LNCaP clone FGC (cell line): Measurements from ENCODE around the gene GTSF1L.
A peak's percentile ranks its signal among the peaks of the same experiment; 100 is the strongest.

Experiments used
- DNase-seq: peaks from one replicate; pipeline ENCODE4 v3.0.0-alpha.2; 2011; ENCODE audit warnings: low read depth
- H3K4me3 ChIP-seq: 2 replicates; pipeline ENCODE4 v1.5.1; 2011; ENCODE audit warnings: mild to moderate bottlenecking, low read depth, low read length, control low read depth
- CTCF ChIP-seq: IDR thresholded peaks from 2 replicates; pipeline ENCODE4 v1.5.1; 2012; ENCODE audit warnings: mild to moderate bottlenecking; ENCODE audit not compliant: control insufficient read depth, insufficient read depth; ENCODE audit errors: extremely low read depth

The GTSF1L gene

GRCh38 chr20:43752561-43753301 is 25.9 kb upstream of the GTSF1L start:
- H3K4me3 ChIP-seq = no peak overlapping the region
- no peak for TF ChIP-seq CTCF
- no peak for DNase-seq

GRCh38 chr20:43752051-43752360 is 25.2 kb upstream of the GTSF1L start:
- no peak for TF ChIP-seq CTCF
- no peak for DNase-seq
- H3K4me3 ChIP-seq = no peak overlapping the region

- no peak for DNase-seq
- TF ChIP-seq CTCF = no peak
- H3K4me3 ChIP-seq = no peak overlapping the region
Measured at GRCh38 chr20:43751167-43752050, 24.6 kb upstream of the GTSF1L start.

GRCh38 chr20:43750774-43751166 is 24.0 kb upstream of the GTSF1L start:
- no peak for TF ChIP-seq CTCF
- no peak for DNase-seq
- H3K4me3 ChIP-seq = no peak overlapping the region

GRCh38 chr20:43749734-43750294 is 23.0 kb upstream of the GTSF1L start:
- DNase-seq = no peak
- H3K4me3 ChIP-seq = no peak overlapping the region
- TF ChIP-seq CTCF = peak; percentile 99

- H3K4me3 ChIP-seq = no peak overlapping the region
- no peak for TF ChIP-seq CTCF
- DNase-seq = no peak
Measured at GRCh38 chr20:43748274-43748673, 21.5 kb upstream of the GTSF1L start.
